SK-N-SH (cell line): ENCODE results near the gene DHX15. TPM values are rescaled to one million over a fixed set of nuclear protein-coding genes. Genes with fewer than 3 reads are reported as not detected.

Experiments
- CTCF ChIA-PET: fragments of 300-600, 350-600 bp; formaldehyde crosslinking; extraction: SDS; loops from one replicate; lab custom pipeline; 2021; lab: Yijun Ruan, JAX
- POLR2A ChIA-PET: fragments of 350-600 bp; sonication (Branson Sonifier 250); formaldehyde crosslinking; extraction: SDS; loops from one replicate; lab custom pipeline; 2020; ENCODE audit warnings: antibody characterized with exemption, inconsistent platforms; lab: Yijun Ruan, JAX
- DNase-seq: peaks from one replicate; pipeline ENCODE4 v3.0.0; 2012
- H2AFZ ChIP-seq: fragments of 200-600 bp; sonication (generic); 2 replicates; pipeline ENCODE4 v1.8.1; 2016; ENCODE audit warnings: antibody characterized with exemption, mild to moderate bottlenecking, low read depth
- H3F3A ChIP-seq: fragments of 200-600 bp; sonication (generic); replicated peaks from 2 replicates; pipeline ENCODE3; 2016; ENCODE audit warnings: antibody characterized with exemption, mild to moderate bottlenecking; ENCODE audit not compliant: insufficient read depth
- H3K27ac ChIP-seq, 2 experiments: fragments of 200-500 bp in 1 of 2; fragments of 200-600 bp in 1 of 2; sonication (Bioruptor generic) in 1 of 2; sonication (generic), shearing (Covaris generic) in 1 of 2; 2 replicates each; pipeline versions ENCODE4 v1.5.1 to v1.6.1; 2014 to 2016; ENCODE audit warnings: low read depth in 2 of 2, inconsistent platforms in 1 of 2, low read length in 1 of 2, mild to moderate bottlenecking in 1 of 2, mixed read lengths in 1 of 2
- H3K27me3 ChIP-seq: fragments of 200-600 bp; sonication (generic), shearing (Covaris generic); 2 replicates; pipeline ENCODE4 v1.6.1; 2016; ENCODE audit warnings: mixed run types; ENCODE audit not compliant: insufficient read depth
- H3K36me3 ChIP-seq, 2 experiments: fragments of 200-500 bp in 1 of 2; fragments of 200-600 bp in 1 of 2; sonication (Bioruptor generic) in 1 of 2; sonication (generic) in 1 of 2; replicated peaks in 1 of 2; 2 replicates each; pipeline versions ENCODE3 to v1.5.1; 2014 to 2016; ENCODE audit warnings: low read length in 1 of 2, mild to moderate bottlenecking in 1 of 2; ENCODE audit not compliant: insufficient read depth in 2 of 2, control insufficient read depth in 1 of 2
- H3K4me1 ChIP-seq, 2 experiments: fragments of 200-500 bp in 1 of 2; fragments of 200-600 bp in 1 of 2; sonication (Bioruptor generic) in 1 of 2; sonication (generic), shearing (Covaris generic) in 1 of 2; 2 replicates each; pipeline versions ENCODE4 v1.5.1 to v1.6.1; 2014 to 2016; ENCODE audit warnings: low read depth in 1 of 2, low read length in 1 of 2, mixed run types in 1 of 2; ENCODE audit not compliant: insufficient read depth in 2 of 2, control insufficient read depth in 1 of 2
- H3K4me2 ChIP-seq: fragments of 200-600 bp; sonication (generic), shearing (Covaris generic); 2 replicates; pipeline ENCODE4 v1.6.1; 2017; ENCODE audit warnings: mixed run types
- H3K4me3 ChIP-seq, 2 experiments: fragments of 200-500 bp in 1 of 2; fragments of 200-600 bp in 1 of 2; sonication (Bioruptor generic) in 1 of 2; sonication (generic), shearing (Covaris generic) in 1 of 2; 2 replicates each; pipeline versions ENCODE4 v1.5.1 to v1.8.1; 2014 to 2016; ENCODE audit warnings: low read depth in 2 of 2, inconsistent platforms in 1 of 2, low read length in 1 of 2, mild to moderate bottlenecking in 1 of 2, mixed read lengths in 1 of 2, moderate library complexity in 1 of 2
- H3K79me2 ChIP-seq: fragments of 200-600 bp; sonication (generic); 2 replicates; pipeline ENCODE4 v1.8.1; 2017; ENCODE audit warnings: mild to moderate bottlenecking; ENCODE audit not compliant: insufficient read depth
- H3K9ac ChIP-seq: fragments of 200-600 bp; sonication (generic); 2 replicates; pipeline ENCODE4 v1.6.1; 2017; ENCODE audit warnings: mixed run types
- H3K9me2 ChIP-seq: fragments of 200-600 bp; sonication (generic); 2 replicates; pipeline ENCODE4 v1.6.1; 2017; ENCODE audit warnings: mixed run types
- H3K9me3 ChIP-seq: fragments of 200-600 bp; sonication (generic); 2 replicates; pipeline ENCODE4 v1.6.1; 2017; ENCODE audit warnings: mixed run types, mild to moderate bottlenecking, moderate library complexity
- H4K20me1 ChIP-seq: fragments of 200-600 bp; sonication (generic); 2 replicates; pipeline ENCODE4 v1.6.1; 2017; ENCODE audit warnings: mild to moderate bottlenecking, mixed run types; ENCODE audit not compliant: insufficient read depth
- TCF12 ChIP-seq: IDR thresholded peaks from 2 replicates; pipeline ENCODE4 v1.4.0; 2012
- WGBS: methylation state at CpG from one replicate; pipeline ENCODE4 v1.1.6; 2017; ENCODE audit warnings: low lambda C conversion rate; 5-methylcytosine and 5-hydroxymethylcytosine counted together
- polyA plus RNA-seq, 3 experiments: library from polyadenylated mRNA; depleted of rRNA; stranded (reverse); fragments of >200 nt; gene quantifications; 2 replicates each; pipeline ENCODE4 v1.2.3, GENCODE V29; 2012
- small RNA-seq, 7 experiments: library from RNA; depleted of rRNA; stranded (forward); fragments of <200 nt; gene quantifications; one replicate each; pipeline ENCODE3, GENCODE V24; 2012
- TF ChIP-seq, protein P1 (sequence below): IDR thresholded peaks from 2 replicates; pipeline ENCODE4 v1.4.0; 2012; ENCODE audit warnings: low read depth, borderline replicate concordance

Gene DHX15
- polyA plus RNA-seq, 1 of the 3 experiments (the other 2 are of a cell fraction), result 63.3 TPM

DNA sequence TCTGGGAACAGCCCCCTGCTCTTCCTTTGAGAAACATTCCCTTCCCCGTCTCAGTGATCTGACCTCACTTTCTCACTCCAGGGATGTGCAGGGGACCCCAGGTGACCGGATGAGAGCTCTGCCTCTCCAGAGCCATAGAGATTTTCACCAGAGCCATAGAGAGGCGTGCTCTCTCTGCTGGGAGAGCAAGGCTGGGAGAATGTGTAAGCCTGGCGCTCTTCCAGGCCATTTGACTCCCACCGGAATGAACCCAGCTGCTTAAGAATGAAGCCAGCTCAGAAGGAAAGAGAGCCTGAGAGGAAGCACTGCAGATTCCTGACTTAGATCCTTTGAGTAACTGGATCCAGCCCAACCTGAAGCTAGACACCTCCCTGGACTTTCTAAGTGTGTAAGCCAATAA lies 106.4 kb downstream of the DHX15 start:
- POLR2A ChIA-PET, result no interaction called here
- no peaks in the 10 kb centered on the region for H3K9me3 ChIP-seq
- peak overlapping the region; percentile 69 for H3K4me2 ChIP-seq
- TF ChIP-seq TCF12, result peak; percentile 30; the same call in 1 of the 2 replicates
- TF ChIP-seq, protein P1, sequence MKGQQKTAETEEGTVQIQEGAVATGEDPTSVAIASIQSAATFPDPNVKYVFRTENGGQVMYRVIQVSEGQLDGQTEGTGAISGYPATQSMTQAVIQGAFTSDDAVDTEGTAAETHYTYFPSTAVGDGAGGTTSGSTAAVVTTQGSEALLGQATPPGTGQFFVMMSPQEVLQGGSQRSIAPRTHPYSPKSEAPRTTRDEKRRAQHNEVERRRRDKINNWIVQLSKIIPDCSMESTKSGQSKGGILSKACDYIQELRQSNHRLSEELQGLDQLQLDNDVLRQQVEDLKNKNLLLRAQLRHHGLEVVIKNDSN, result no peak
- no peaks in the 10 kb centered on the region; a peak in 1 of 4 replicates for H3K4me1 ChIP-seq
- peaks cover 12% of the 10 kb centered on the region for H3F3A ChIP-seq
- H3K9ac ChIP-seq, result no peak overlapping the region
- H3K27me3 ChIP-seq, result no peaks in the 10 kb centered on the region
- WGBS, result 0% methylated on average over 5 of the region's 5 CpGs
- no peaks in the 10 kb centered on the region for H3K79me2 ChIP-seq
- H3K27ac ChIP-seq, result no peak overlapping the region
- no peaks in the 10 kb centered on the region for H3K36me3 ChIP-seq
- CTCF ChIA-PET, result interaction anchor here (4.5 kb wide), 1 partner anchor 11 kb away, joined by 42 read pairs; no protein-coding TSS in a partner anchor
- H3K4me3 ChIP-seq, result peak overlapping the region in 1 of 2 experiments; percentile 22; a peak in 1 of 4 replicates
- H4K20me1 ChIP-seq, result no peaks in the 10 kb centered on the region
- peak; percentile 21 for DNase-seq
- no peaks in the 10 kb centered on the region for H3K9me2 ChIP-seq
- H2AFZ ChIP-seq, result no peak overlapping the region

Small RNA genes lying within 50 kb of the gene (small RNA-seq; reads per million reads assigned to genes)
- 0 to 11.3 (median 1.9) reads per million in 7 experiments for gene MIR573
- gene RN7SL16P, result 0 reads per million in 7 experiments

Other genes with a start within 250 kb of the DHX15 start
- gene SOD3, start 211.0 kb upstream of the DHX15 start, polyA plus RNA-seq (2012; rRNA removed), result 12.0 and 21.6 TPM in 2 replicates